SK-N-SH treated with all-trans-retinoic acid at 6 μM for 48 hours (cell line): ENCODE measurements around the gene SERPINE2.

Experiments
- ATAC-seq: fragments of 200-7000 bp; cut with Tn5 transposase; 3 replicates; pipeline ENCODE4 v1.9.1; 2020; ENCODE audit warnings: mild to moderate bottlenecking, moderate library complexity
- ARNTL ChIP-seq: fragments of 450-650 bp; formaldehyde crosslinking; IDR thresholded peaks from 2 replicates; pipeline ENCODE4 v1.5.0; 2020; ENCODE audit warnings: low read depth, mild to moderate bottlenecking, moderate library complexity, borderline replicate concordance
- BACH2 ChIP-seq: fragments of 250-450 bp; sonication (Bioruptor Pico); IDR thresholded peaks from 2 replicates; pipeline ENCODE4 v1.9.0; 2021; ENCODE audit warnings: mild to moderate bottlenecking, borderline replicate concordance
- CREB5 ChIP-seq: fragments of 250-450 bp; sonication (Bioruptor Pico); IDR thresholded peaks from 2 replicates; pipeline ENCODE4 v1.5.1; 2020; ENCODE audit warnings: low read depth, mild to moderate bottlenecking, moderate library complexity
- CSDC2 ChIP-seq: fragments of 250-450 bp; sonication (Bioruptor Pico); IDR thresholded peaks from 2 replicates; pipeline ENCODE4 v1.5.0; 2020; ENCODE audit warnings: mild to moderate bottlenecking, moderate library complexity
- CSRNP3 ChIP-seq: fragments of 250-450 bp; sonication (Bioruptor Pico); IDR thresholded peaks from 2 replicates; pipeline ENCODE4 v1.5.1; 2021; ENCODE audit warnings: mild to moderate bottlenecking, moderate library complexity
- GLIS3 ChIP-seq: fragments of 250-450 bp; sonication (Bioruptor Pico); IDR thresholded peaks from 2 replicates; pipeline ENCODE4 v1.5.0; 2020; ENCODE audit warnings: mild to moderate bottlenecking, moderate library complexity
- ISL1 ChIP-seq: fragments of 250-450 bp; sonication (Bioruptor Pico); IDR thresholded peaks from 2 replicates; pipeline ENCODE4 v2.1.2; 2022; ENCODE audit warnings: mild to moderate bottlenecking, moderate library complexity
- POU6F1 ChIP-seq: fragments of 250-450 bp; sonication (Bioruptor Pico); IDR thresholded peaks from 2 replicates; pipeline ENCODE4 v1.8.0; 2021; ENCODE audit warnings: low read depth, mild to moderate bottlenecking, moderate library complexity, borderline replicate concordance
- PPARA ChIP-seq: fragments of 250-450 bp; sonication (Bioruptor Pico); IDR thresholded peaks from 2 replicates; pipeline ENCODE4 v1.5.0; 2020; ENCODE audit warnings: mild to moderate bottlenecking, borderline replicate concordance
- RARB ChIP-seq: fragments of 250-450 bp; sonication (Bioruptor Pico); IDR thresholded peaks from 2 replicates; pipeline ENCODE4 v1.8.0; 2021; ENCODE audit warnings: mild to moderate bottlenecking, moderate library complexity
- SNAI2 ChIP-seq: fragments of 250-450 bp; sonication (Bioruptor Pico); IDR thresholded peaks from 2 replicates; pipeline ENCODE4 v1.5.0; 2020; ENCODE audit warnings: mild to moderate bottlenecking, moderate library complexity
- TCF4 ChIP-seq: fragments of 250-450 bp; sonication (Bioruptor Pico); IDR thresholded peaks from 2 replicates; pipeline ENCODE4 v1.8.0; 2021; ENCODE audit warnings: mild to moderate bottlenecking, moderate library complexity, borderline replicate concordance
- TOX ChIP-seq: fragments of 250-450 bp; sonication (Bioruptor Pico); IDR thresholded peaks from 2 replicates; pipeline ENCODE4 v1.8.0; 2021; ENCODE audit warnings: mild to moderate bottlenecking, moderate library complexity, borderline replicate concordance
- TSHZ2 ChIP-seq: fragments of 250-450 bp; sonication (Bioruptor Pico); IDR thresholded peaks from 2 replicates; pipeline ENCODE4 v1.5.0; 2020; ENCODE audit warnings: mild to moderate bottlenecking, moderate library complexity
- ZC3H10 ChIP-seq: fragments of 250-450 bp; sonication (Bioruptor Pico); IDR thresholded peaks from 2 replicates; pipeline ENCODE4 v1.5.1; 2021; ENCODE audit warnings: mild to moderate bottlenecking, moderate library complexity
- ZFP3 ChIP-seq: fragments of 250-450 bp; sonication (Bioruptor Pico); IDR thresholded peaks from 2 replicates; pipeline ENCODE4 v1.5.0; 2020; ENCODE audit warnings: mild to moderate bottlenecking, moderate library complexity
- ZFP30 ChIP-seq: fragments of 450-650 bp; formaldehyde crosslinking; IDR thresholded peaks from 2 replicates; pipeline ENCODE4 v1.5.0; 2022; ENCODE audit warnings: mild to moderate bottlenecking, moderate library complexity
- ZNF565 ChIP-seq: fragments of 450-650 bp; formaldehyde crosslinking; conservative IDR thresholded peaks from 2 replicates; pipeline ENCODE4 v1.5.0; 2020; ENCODE audit warnings: low read depth, mild to moderate bottlenecking, moderate library complexity
- ZNF70 ChIP-seq: fragments of 450-650 bp; formaldehyde crosslinking; IDR thresholded peaks from 2 replicates; pipeline ENCODE4 v1.5.0; 2020; ENCODE audit warnings: mild to moderate bottlenecking, moderate library complexity
- ZNF8 ChIP-seq: fragments of 450-650 bp; formaldehyde crosslinking; IDR thresholded peaks from 2 replicates; pipeline ENCODE4 v1.5.0; 2020; ENCODE audit warnings: mild to moderate bottlenecking, moderate library complexity

Gene SERPINE2

GRCh38 chr2:224060783-224061482 is 21.8 kb upstream of the SERPINE2 start:
- TF ChIP-seq ZFP30 (CRISPR knock-in tag) (no peak), PPARA (CRISPR knock-in tag) (no peak), CSRNP3 (CRISPR knock-in tag) (no peak), POU6F1 (CRISPR knock-in tag) (no peak), ZNF70 (no peak), RARB (CRISPR knock-in tag) (no peak), BACH2 (no peak), ARNTL (no peak), ZC3H10 (CRISPR knock-in tag) (no peak), TCF4 (no peak), ISL1 (CRISPR knock-in tag) (no peak), ZNF565 (CRISPR knock-in tag) (no peak), CSDC2 (no peak), TSHZ2 (CRISPR knock-in tag) (no peak), TOX (CRISPR knock-in tag) (no peak), ZFP3 (CRISPR knock-in tag) (no peak)
- no peak for ATAC-seq

GRCh38 chr2:224059178-224059577 is 20.1 kb upstream of the SERPINE2 start:
- ATAC-seq, result no peak
- TF ChIP-seq RARB (CRISPR knock-in tag), result no peak
- TF ChIP-seq ZNF565 (CRISPR knock-in tag), result no peak
- no peak for TF ChIP-seq ARNTL
- TF ChIP-seq GLIS3 (CRISPR knock-in tag), result no peak
- no peak for TF ChIP-seq ZFP3 (CRISPR knock-in tag)
- no peak for TF ChIP-seq ISL1 (CRISPR knock-in tag)
- TF ChIP-seq ZNF8 (CRISPR knock-in tag), result no peak
- no peak for TF ChIP-seq TOX (CRISPR knock-in tag)
- no peak for TF ChIP-seq ZC3H10 (CRISPR knock-in tag)
- no peak for TF ChIP-seq POU6F1 (CRISPR knock-in tag)
- TF ChIP-seq BACH2, result no peak
- no peak for TF ChIP-seq SNAI2 (CRISPR knock-in tag)
- no peak for TF ChIP-seq CSRNP3 (CRISPR knock-in tag)
- no peak for TF ChIP-seq CREB5 (CRISPR knock-in tag)
- TF ChIP-seq PPARA (CRISPR knock-in tag), result no peak
- TF ChIP-seq TCF4, result no peak
